GM19023 (cell line): Measurements from ENCODE around the gene ARID1B.

ENCODE experiments used
- ATAC-seq: cut with Tn5 transposase; IDR thresholded peaks from one replicate; pipeline ENCODE4 v1.9.1; 2021; ENCODE audit warnings: mild to moderate bottlenecking, moderate library complexity; ENCODE audit not compliant: unreplicated experiment

ARID1B gene

DNA sequence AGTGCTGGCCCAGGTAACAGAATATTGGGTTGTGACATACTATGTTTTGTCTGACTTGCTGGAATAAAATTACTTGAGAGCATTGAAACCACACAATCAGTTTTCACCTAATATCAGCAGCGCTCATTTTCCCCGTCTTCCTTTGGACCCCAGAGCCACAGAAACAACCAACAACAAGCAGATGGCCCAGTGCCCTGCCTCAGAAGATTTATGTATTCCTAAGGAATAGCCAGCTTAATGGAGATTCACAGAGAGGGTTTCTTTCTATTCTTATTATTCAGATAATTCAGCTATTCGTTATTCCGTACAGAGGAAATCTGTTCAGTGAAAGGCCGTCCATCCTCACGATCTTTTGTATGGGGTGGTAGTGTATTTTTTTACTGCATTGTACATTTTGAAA, 391.3 kb downstream of the ARID1B start:
- ATAC-seq = no peak

DNA sequence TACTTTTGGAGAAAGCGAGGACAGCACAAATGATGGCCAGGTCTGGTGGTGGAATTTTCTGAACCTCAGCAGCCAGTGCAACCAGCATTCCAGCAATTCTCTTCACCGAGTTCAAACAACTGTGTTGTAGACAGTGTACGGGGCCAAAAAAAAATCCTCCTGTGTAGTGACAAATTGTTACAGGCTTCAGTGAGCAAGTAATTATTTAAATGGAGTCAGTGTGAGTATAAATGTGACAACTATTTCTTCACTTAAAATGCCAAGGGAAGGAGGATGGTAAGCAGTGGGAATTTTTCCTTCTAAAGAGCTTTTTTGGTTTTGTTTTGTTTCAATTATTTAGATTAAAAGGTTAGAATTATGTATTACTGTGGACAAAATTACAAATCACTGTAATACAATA, 392.0 kb downstream of the ARID1B start:
- ATAC-seq = no peak

DNA sequence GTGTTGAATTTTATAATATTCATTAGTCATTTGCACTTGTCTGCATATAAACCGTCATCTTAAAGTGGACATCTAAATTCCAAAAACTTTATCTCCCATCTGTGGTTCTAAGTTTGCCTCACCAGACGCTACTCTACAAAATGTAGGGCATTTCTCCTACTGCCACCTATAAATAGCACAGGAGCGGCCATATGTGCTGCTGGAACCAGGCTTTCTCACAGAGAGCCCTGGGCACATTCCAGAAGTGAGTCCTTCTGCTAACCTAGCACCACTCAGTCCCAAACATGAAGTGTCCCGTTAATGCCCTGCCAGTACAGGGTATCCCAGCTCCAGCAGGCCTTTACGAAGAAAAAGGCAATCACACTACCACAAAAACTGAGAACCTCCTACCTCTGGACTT, 392.5 kb downstream of the ARID1B start:
- no peak for ATAC-seq

DNA sequence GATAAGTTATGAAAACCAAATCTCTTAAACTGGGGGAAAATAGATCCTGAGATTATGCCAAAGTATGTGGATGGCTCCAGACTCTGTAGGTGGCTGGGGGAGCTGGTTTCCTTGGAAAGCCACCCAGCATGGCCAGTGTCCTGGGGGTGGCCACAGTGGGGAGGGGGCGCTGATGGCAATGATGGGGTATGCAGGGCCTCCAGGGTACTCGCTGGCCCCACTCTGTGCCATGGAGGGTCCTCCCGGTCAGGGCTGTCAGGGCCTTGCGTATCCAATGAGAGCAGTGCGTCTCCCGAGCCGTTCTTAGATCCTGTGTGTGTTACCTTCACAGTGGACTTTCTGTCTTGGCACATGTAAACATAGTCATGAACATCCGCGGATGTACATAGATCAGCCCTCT, 393.4 kb downstream of the ARID1B start:
- ATAC-seq = no peak

DNA sequence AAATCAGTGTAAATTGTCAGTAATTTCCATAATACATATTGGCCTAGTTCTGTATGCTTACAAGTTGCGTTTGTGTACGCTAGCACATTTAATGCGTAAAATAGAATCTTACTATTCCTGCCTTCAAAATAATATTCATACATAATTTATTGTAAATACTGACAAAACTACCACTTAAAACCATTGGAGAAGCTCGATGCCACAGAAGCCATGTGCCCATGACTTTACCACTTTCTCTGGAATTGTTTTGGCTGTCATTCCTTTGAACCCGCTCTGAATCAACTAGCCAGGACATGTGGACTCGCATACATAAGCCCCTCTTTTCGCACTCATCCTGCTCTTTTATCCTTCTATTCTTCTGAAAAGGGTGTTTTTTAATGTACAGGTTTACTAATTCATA, 394.6 kb downstream of the ARID1B start:
- ATAC-seq = no peak

DNA sequence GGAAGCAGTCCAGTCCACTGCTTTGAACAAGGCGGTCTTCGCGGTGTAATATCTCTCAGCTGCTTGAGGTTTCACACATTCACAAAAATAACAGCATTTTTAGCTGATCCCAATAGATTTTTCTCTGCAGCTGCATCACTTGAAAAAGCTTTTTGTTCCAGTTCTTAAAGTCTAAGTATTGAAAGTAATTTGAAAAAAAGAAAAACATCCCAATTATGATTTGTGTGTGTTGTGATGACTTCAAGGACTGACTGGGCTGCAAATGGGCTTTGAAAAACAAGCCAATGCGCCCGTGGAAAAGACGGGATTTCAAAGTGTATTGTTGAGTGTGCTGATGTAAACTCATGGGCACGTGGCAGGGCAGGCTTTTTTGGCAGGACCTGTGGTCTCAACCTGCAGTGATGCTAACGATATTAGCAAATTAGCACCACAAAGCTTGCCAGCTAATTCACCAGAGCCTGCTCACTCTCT, 395.1 kb downstream of the ARID1B start:
- ATAC-seq = no peak

DNA sequence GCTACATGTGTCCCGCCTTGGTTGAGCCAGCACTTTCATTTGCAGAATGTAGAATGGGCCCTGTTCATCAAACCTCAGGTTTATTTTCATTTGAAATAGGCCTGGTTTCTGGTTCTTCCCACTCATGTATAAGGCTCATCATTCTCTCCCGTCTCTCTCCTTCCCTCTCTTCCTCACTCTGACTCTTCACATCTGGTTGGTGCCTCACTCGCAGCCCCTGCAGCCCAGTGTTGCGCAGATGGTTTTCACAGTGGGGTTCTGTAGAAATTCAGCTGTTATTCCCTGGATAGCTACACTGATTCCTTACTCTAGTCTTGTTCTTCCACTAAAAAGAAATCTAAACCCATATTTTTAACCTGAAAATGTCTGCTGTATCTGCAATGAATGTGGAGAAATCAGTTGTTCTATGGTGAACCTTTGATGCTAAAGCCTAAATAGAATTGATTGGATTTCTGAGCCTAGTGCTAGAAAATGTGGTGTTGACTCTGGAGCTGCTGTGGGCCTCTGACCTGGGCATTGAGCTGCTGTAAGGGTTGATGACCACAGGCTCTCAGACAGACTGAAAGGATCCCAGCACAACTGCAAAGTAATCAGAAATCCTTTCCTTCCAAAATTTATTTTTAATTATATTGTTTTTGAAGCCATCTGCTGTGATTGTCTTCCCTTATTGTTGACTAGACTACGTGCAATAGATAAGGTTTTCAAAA, 395.8 kb downstream of the ARID1B start:
- ATAC-seq = no peak

DNA sequence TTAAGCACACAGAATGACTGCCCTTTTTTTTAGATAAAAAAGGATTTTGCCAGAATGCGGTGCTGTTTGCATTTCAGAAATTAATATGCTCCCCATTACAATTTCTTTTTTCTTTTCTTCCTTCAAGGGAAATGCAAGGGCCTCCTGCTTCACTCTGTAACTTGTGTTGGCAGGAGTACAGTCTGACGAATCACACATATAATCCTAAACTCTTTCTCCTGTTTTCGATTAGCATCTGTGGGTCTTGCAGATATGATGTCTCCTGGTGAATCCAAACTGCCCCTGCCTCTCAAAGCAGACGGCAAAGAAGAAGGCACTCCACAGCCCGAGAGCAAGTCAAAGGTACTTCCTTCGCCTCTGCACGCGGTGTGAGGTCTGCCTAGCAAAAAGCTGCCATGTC, 396.6 kb downstream of the ARID1B start:
- no peak for ATAC-seq

DNA sequence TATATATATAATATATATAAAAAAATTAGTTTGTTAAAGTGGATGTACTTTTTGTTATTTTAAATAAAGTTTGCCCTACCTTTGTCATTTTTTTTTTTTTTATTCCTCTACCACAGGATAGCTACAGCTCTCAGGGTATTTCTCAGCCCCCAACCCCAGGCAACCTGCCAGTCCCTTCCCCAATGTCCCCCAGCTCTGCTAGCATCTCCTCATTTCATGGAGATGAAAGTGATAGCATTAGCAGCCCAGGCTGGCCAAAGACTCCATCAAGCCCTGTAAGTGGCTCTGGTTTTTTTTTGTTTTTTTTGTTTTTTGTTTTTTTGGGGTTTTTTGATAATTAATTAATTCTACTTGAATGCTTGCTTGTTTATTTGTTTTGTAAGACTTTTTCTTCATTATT, 397.6 kb downstream of the ARID1B start:
- ATAC-seq = no peak

DNA sequence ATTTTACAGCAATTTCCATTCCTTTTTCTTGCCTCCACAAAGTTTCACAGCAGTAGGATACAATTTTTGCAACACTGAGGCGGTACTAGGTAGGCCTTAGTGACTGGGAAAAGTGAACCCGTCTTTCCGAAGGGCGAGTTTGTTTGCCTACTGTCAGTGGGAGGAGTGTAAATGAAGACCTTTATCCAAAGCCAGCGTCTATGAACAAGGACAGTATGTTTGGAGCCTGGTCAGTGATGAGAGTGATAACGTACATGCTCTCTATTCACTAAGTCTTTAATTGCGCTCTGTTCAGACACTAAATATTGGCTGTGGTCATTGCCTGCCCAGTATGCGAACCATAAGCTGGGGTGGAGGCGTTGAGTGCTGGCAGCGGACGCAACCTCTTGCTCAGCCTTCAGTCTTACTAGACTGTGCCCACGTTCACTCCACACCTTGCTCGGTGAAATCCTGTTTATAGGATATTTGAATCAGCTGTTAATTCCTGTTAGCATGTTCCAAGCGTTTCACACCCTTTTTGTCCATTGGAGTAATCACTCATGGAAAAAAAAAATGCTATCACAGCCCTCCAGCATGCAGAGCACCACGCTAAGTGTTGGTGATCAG, 400.7 kb downstream of the ARID1B start:
- no peak for ATAC-seq

DNA sequence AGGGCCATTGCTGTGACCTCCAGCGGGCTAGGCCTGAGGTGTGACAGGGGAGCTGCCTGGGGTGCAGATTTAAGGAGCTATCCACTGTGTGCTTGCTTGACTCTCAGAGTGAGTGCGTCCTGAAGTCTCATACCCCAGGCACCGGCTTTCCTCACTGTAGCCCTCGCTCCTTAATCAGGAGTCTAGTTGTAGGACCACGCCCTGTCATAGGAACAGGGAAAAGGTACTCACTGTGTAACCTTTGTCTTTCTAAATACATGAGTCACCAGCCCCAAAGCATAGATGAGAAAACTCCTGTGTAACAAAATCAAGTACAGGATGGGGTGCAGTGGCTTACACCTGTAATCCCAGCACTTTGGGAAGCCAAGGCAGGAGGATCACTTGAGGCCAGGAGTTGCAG, 404.5 kb downstream of the ARID1B start:
- ATAC-seq = no peak

DNA sequence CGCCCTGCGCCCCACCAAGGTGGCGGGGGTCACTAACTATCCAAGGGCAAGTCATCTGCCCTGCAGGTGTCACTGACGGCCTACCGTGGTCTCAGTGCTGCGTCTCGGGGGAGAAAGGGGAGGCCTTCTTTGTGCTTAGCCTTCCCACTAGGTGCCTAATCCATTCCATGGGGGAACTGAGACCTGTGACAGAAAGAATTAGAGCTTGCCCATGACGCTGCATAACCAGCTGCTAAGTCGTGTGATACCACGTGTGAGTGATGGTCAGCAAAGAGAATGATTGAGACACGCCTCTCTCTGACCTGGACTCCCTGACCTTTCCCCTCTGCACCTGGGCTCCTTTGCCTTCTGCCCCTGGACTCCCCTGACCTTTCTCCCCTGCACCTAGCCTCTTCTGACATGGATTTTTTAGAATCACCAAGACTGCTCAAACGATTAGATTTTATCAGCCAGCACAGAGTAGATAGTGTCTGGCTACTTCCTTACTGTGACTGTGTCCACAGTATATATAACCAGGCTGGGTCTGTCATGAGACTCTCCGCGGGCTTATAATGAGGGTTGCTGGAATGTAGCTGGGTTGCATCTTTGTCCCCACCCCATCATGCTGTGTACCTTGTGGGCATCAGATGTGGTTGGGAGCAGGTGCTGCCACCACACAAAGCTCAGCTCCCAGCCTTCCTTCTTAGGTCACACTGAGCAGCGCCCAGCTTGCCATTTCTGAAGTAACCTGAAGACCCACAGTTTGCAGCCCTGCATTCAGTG, 405.5 kb downstream of the ARID1B start:
- ATAC-seq = no peak

DNA sequence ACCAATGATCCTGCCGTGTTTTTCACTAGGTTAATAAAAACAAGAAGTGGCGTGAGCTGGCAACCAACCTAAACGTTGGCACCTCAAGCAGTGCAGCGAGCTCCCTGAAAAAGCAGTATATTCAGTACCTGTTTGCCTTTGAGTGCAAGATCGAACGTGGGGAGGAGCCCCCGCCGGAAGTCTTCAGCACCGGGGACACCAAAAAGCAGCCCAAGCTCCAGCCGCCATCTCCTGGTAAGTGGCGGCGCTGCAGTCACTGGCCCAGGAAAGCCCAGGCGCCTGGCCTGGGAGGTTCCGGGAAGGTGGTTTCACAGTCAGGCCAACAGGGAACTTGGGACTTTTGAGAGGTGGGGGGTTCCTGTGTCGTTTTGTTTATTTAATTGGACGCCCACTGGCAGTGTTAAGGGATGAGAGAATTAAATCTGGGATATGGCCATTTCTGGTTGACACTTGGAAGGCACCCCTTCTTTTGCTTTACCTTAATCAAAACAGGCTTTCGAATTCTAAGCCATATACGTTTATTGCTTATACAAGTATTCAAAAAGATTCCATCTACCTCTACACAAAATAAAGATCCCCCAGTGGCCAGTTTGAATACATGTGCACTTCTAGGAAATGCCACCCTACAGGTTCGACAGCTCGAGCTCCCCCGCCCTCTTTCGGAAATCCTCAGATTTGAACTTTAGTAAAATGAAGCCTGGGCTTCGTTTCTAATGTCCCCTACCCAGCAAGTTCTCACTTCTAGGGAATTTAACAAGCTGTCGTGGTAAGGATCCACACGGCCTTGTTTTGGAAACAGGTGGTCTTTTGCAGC, 407.2 kb downstream of the ARID1B start:
- no peak for ATAC-seq

DNA sequence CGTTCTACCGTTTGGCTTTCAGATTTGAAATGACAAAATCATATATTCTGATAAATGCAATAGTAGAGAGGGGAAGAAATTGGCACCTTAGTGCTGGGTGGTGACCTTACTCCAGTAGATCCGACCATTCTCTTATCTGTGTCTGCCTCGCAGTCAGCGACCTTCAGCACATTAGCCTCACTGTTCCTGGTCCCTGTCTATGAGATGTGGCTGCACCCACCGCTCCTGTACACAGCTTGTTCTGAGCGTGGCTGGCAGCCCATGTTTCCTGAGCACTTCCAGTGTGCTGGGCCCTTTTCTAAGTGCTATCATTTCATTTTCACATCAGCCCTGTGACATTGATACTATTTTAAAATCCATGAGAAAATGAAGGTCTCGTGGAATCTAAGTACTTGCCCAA, 408.0 kb downstream of the ARID1B start:
- ATAC-seq = no peak

DNA sequence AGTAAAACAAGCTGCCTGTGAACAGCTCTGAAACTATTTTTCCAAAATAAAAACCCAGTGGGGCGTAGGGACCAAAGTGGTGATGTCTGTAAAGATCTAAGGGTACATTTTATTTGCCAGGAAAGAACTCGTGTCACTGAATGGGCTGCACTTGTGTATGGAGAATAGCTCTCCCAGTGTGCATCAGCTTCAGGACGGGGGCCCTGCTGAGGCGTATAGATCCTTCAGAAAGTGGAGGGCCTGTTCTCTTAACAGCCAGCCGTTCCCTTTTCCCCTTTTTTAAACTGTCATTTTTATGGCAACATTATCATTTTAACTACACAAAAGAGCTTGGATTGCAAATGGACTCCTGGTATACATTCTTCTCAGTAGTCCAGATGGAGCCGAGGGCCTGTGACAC, 408.8 kb downstream of the ARID1B start:
- ATAC-seq = no peak

DNA sequence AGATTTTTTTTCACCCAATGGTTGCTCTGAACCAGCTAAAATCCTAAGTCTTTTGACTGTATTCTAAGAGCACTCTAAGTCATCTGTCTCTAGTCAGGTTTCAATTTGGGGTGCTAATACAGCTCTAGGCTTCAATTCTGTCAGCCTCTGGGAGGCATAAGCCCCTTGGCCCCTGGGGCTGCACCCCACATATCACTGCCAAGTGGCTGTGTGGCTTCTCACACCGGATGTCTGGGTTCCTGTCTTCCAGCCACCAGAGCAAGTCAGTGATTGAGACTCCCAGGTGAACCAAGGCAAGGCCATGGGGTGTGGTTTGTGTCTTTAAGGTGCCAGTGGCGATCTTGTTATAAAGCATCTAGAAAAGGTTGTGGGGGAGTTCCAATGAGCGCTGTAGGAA, 409.6 kb downstream of the ARID1B start:
- ATAC-seq = no peak

DNA sequence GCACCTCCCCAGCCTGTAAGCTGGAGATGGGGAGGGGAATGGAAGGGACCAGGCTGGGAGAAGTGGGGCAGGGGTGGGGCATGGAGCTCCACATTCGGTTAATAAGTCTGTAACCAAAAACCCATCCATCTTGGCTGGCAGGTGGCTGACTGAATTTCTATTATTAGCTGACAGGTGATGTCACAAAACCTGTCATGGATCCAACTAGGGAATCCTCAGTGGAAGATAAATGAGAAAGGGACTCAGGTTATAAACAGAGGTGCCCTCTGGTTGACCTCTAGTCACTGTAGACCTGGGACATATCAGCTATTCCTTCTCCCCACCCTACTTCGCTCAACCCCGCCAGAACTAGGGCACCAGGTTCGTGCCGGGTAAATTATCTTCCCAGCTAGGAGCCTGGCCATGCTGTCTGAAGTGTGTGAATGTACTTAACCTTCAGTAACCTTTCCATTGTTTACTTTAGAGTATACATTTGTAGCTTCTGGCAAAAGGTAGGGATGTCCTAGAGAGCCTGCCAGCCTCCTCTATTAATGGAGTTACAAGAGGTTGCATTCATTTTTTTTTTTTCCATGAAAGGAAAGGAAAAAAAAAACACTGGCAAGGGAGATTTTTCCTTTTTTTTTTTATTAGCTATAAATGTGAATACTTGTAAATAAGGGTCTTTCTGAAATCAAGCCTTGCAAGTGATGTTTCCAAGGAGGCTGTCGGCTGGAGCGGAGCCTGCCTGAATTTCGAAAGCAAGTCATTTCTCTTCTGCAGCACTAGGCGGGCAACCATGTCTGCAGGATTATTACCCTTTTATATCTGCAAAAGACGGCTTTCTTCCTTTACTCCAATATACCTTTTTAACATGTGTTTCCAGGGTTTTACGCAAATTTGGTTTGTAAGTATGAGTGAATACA, 410.3 kb downstream of the ARID1B start:
- no peak for ATAC-seq

DNA sequence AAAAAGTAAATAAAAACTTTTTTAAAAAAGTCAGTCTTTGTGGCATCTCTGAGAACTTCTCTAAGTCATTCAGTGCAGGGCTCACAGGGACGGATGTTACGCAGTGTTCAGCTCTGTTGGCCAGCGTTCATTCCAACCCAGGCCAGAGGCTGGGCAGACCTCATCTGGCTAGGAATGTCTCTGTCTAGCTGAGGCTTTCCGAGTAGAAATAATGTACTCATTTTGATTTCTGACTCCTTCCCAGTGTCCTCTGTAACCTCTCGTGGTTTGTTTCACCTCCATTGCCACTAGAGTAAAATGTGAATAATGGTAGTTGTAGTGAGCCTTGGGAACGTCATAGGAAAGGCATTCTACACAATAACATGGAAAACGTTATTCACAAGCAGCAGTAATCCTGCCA, 411.0 kb downstream of the ARID1B start:
- ATAC-seq = no peak

DNA sequence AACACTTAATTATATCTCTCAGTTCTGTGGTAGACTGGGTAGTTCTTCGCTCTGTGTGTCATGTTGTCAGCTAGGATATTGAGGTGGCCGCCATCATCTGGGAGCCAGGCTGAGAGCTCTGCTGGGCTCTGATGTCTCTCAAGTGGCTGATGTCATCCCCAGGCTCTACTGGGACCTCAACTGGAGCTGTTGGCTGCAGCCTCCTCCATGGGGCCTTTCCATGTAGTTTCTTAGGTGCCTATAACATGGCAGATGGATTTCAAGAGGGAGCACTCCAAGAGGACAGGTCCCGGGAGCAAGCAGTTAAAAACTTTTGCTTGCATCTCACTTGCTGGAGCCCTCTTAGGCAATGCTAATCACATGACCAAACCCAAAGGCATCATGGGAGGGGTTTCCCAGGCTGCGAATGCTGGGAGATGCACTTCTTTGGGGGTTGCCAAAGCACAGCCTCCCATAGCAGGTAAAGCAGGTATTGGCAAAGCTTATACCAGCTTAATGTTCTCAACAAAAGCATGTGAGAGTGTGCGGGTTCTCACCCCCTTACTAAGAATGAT, 416.3 kb downstream of the ARID1B start:
- ATAC-seq = no peak

DNA sequence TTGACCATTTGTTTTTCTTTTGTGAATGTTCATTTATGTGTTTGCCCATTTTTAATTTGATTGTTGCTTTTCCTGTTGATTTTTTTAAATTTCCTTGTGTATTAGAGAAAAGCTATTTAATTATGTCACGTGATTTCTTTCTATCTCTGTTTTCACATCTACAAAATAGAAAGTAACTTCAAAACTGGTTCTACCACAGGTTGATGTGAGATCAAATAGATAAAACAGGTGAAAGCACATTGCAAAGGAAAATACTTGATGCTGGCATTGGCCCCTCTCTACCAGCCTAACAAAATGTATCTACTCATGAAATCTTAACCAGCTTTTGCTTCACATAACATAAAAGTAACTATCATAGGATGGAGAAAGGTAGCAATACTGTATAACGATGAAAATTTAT, 416.9 kb downstream of the ARID1B start:
- no peak for ATAC-seq
